ENCODE data around the gene SWT1.
"Not testable (repeated sequence)": the region's sequence is repeated elsewhere in the genome, so short reads cannot be mapped to it uniquely, and the experiment has no call there.

Gene SWT1

GRCh38 chr1:185321104-185321503 is 164.1 kb downstream of the SWT1 start:
- not testable (repeated sequence) for DNase-seq (ENCODE audit: low read depth)

- not testable (repeated sequence) for DNase-seq (ENCODE audit: low read depth)
Observed at GRCh38 chr1:185321653-185322221, 164.8 kb downstream of the SWT1 start.

- no peak for DNase-seq (ENCODE audit: low read depth)
Observed at GRCh38 chr1:185322636-185323035, 165.7 kb downstream of the SWT1 start.

GRCh38 chr1:185324118-185324517 is 167.2 kb downstream of the SWT1 start:
- no peak for DNase-seq (ENCODE audit: low read depth)

- DNase-seq (ENCODE audit: low read depth), result no peak
Observed at GRCh38 chr1:185325413-185325812, 168.4 kb downstream of the SWT1 start.

- no peak for DNase-seq (ENCODE audit: low read depth)
Observed at GRCh38 chr1:185328255-185328654, 171.3 kb downstream of the SWT1 start.

- DNase-seq (ENCODE audit: low read depth), result no peak
Observed at GRCh38 chr1:185334182-185334581, 177.2 kb downstream of the SWT1 start.

- DNase-seq (ENCODE audit: low read depth), result no peak
Observed at GRCh38 chr1:185337246-185337645, 180.3 kb downstream of the SWT1 start.

GRCh38 chr1:185338719-185339622 is 182.0 kb downstream of the SWT1 start:
- no peak for DNase-seq (ENCODE audit: low read depth)

GRCh38 chr1:185341196-185341781 is 184.3 kb downstream of the SWT1 start:
- no peak for DNase-seq (ENCODE audit: low read depth)
